CD14-positive monocyte (primary cell): ENCODE measurements around the gene INPP4A. TPM values are rescaled to one million over a fixed set of nuclear protein-coding genes. Genes with fewer than 3 reads are reported as not detected.

Experiments used
- DNase-seq, 3 donors: peaks; one replicate each; pipeline ENCODE4 v3.0.0-alpha.2; 2011 to 2022
- H2AFZ ChIP-seq: 2 replicates; pipeline ENCODE4 v1.6.0; 2012; ENCODE audit warnings: mild to moderate bottlenecking, low read depth, low read length, inconsistent platforms; ENCODE audit not compliant: insufficient read depth, poor library complexity, severe bottlenecking
- H3K27ac ChIP-seq, 2 donors: 1 replicate in 1 of 2; 2 replicates in 1 of 2; pipeline ENCODE4 v1.5.1; 2012 to 2013; ENCODE audit warnings: low read length in 2 of 2, control low read depth in 1 of 2, inconsistent platforms in 1 of 2, low read depth in 1 of 2, mild to moderate bottlenecking in 1 of 2
- H3K27me3 ChIP-seq, 2 donors: one replicate each; pipeline versions ENCODE4 v1.6.0 to v1.6.1; 2011 to 2013; ENCODE audit warnings: low read length in 2 of 2; ENCODE audit not compliant: control insufficient read depth in 2 of 2, insufficient read depth in 2 of 2
- H3K36me3 ChIP-seq, 2 donors: replicated peaks in 1 of 2; 1 replicate in 1 of 2; 2 replicates in 1 of 2; pipeline versions ENCODE4 v1.5.1 to v1.6.1; 2012 to 2013; ENCODE audit warnings: low read length in 2 of 2, control low read depth in 1 of 2, inconsistent platforms in 1 of 2, mild to moderate bottlenecking in 1 of 2; ENCODE audit not compliant: insufficient read depth in 2 of 2, control insufficient read depth in 1 of 2
- H3K4me1 ChIP-seq, 2 donors: 1 replicate in 1 of 2; 2 replicates in 1 of 2; pipeline versions ENCODE4 v1.5.1 to v1.6.1; 2012 to 2013; ENCODE audit warnings: low read length in 2 of 2, control low read depth in 1 of 2, inconsistent platforms in 1 of 2, mild to moderate bottlenecking in 1 of 2, moderate library complexity in 1 of 2; ENCODE audit not compliant: insufficient read depth in 2 of 2, control insufficient read depth in 1 of 2
- H3K4me2 ChIP-seq: replicated peaks from 2 replicates; pipeline ENCODE3; 2012; ENCODE audit warnings: low read length, moderate library complexity, mild to moderate bottlenecking; ENCODE audit not compliant: poor library complexity, severe bottlenecking; ENCODE audit errors: extremely low read depth
- H3K4me3 ChIP-seq, 3 experiments: fragments of 200-600 bp in 1 of 3; sonication (generic) in 1 of 3; replicated peaks in 1 of 3; 1 replicate in 2 of 3; 2 replicates in 1 of 3; pipeline ENCODE4 v1.5.1; 2011 to 2013; ENCODE audit warnings: low read length in 3 of 3, mild to moderate bottlenecking in 3 of 3, control low read depth in 2 of 3, low read depth in 2 of 3, inconsistent platforms in 1 of 3, moderate library complexity in 1 of 3
- H3K79me2 ChIP-seq: 2 replicates; pipeline ENCODE4 v1.6.0; 2012; ENCODE audit warnings: mild to moderate bottlenecking, control low read depth, inconsistent platforms, low read length, moderate library complexity; ENCODE audit not compliant: insufficient read depth
- H3K9ac ChIP-seq: 2 replicates; pipeline ENCODE4 v1.6.0; 2017; ENCODE audit warnings: low read length, mild to moderate bottlenecking; ENCODE audit not compliant: insufficient read depth, poor library complexity, severe bottlenecking
- H3K9me3 ChIP-seq, 2 donors: replicated peaks in 1 of 2; 1 replicate in 1 of 2; 2 replicates in 1 of 2; pipeline versions ENCODE4 v1.5.1 to v1.6.1; 2012 to 2013; ENCODE audit warnings: low read length in 2 of 2, control low read depth in 1 of 2; ENCODE audit not compliant: control insufficient read depth in 1 of 2, insufficient read depth in 1 of 2
- H4K20me1 ChIP-seq: 2 replicates; pipeline ENCODE4 v1.6.0; 2012; ENCODE audit warnings: mild to moderate bottlenecking, low read length, control low read depth, moderate library complexity; ENCODE audit not compliant: insufficient read depth
- H3K27ac Mint-ChIP-seq, 7 donors: one replicate each; pipeline ENCODE4 v1.8.0; 2020; ENCODE audit warnings: mild to moderate bottlenecking in 7 of 7, mixed read lengths in 7 of 7, moderate library complexity in 6 of 7, inconsistent platforms in 2 of 7
- H3K27me3 Mint-ChIP-seq, 3 donors: one replicate each; pipeline ENCODE4 v1.8.0; 2021 to 2022; ENCODE audit warnings: low read depth in 3 of 3, mild to moderate bottlenecking in 3 of 3, mixed read lengths in 3 of 3, moderate library complexity in 3 of 3, inconsistent platforms in 1 of 3
- H3K36me3 Mint-ChIP-seq, 2 donors: one replicate each; pipeline ENCODE4 v1.8.0; 2020; ENCODE audit warnings: mixed read lengths in 2 of 2, inconsistent platforms in 1 of 2, mild to moderate bottlenecking in 1 of 2
- H3K4me1 Mint-ChIP-seq: one replicate; pipeline ENCODE4 v1.8.0; 2020; ENCODE audit warnings: mild to moderate bottlenecking, mixed read lengths
- H3K4me3 Mint-ChIP-seq, 2 donors: one replicate each; pipeline ENCODE4 v1.8.0; 2020; ENCODE audit warnings: mild to moderate bottlenecking in 2 of 2, mixed read lengths in 2 of 2, moderate library complexity in 1 of 2
- H3K9me3 Mint-ChIP-seq, 7 donors: one replicate each; pipeline ENCODE4 v1.8.0; 2020 to 2022; ENCODE audit warnings: mixed read lengths in 7 of 7, mild to moderate bottlenecking in 6 of 7, moderate library complexity in 6 of 7, inconsistent platforms in 2 of 7
- WGBS: methylation state at CpG from one replicate; pipeline ENCODE4 v1.1.5; 2013; ENCODE audit warnings: missing lambda C conversion rate; ENCODE audit not compliant: insufficient coverage; 5-methylcytosine and 5-hydroxymethylcytosine counted together
- intact Hi-C, 2 donors: fragments of 100-400 bp; cut with micrococcal nuclease; formaldehyde crosslinking; loops; one replicate each; pipeline versions ENCODE4 v1.15.0 to v1.15.1; 2023
- polyA plus RNA-seq, 3 donors: library from polyadenylated mRNA; depleted of rRNA in 1 of 3; unstranded in 2 of 3; stranded (reverse) in 1 of 3; fragments of 300-500 nt in 2 of 3; fragments of >200 nt in 1 of 3; fragmentation: Illumina TruSeq in 2 of 3; gene quantifications; 1 replicate in 2 of 3; 2 replicates in 1 of 3; pipeline ENCODE4 v1.2.3, GENCODE V29; 2012 to 2021
- TF ChIP-seq, protein P1 (sequence below): fragments of 200-600 bp; IDR thresholded peaks from one replicate; pipeline ENCODE4 v1.8.0; 2022; ENCODE audit warnings: antibody characterized with exemption, mild to moderate bottlenecking

Gene INPP4A
- polyA plus RNA-seq, 3 donors, result 13.7 to 52.4 (median 20.7) TPM

DNA sequence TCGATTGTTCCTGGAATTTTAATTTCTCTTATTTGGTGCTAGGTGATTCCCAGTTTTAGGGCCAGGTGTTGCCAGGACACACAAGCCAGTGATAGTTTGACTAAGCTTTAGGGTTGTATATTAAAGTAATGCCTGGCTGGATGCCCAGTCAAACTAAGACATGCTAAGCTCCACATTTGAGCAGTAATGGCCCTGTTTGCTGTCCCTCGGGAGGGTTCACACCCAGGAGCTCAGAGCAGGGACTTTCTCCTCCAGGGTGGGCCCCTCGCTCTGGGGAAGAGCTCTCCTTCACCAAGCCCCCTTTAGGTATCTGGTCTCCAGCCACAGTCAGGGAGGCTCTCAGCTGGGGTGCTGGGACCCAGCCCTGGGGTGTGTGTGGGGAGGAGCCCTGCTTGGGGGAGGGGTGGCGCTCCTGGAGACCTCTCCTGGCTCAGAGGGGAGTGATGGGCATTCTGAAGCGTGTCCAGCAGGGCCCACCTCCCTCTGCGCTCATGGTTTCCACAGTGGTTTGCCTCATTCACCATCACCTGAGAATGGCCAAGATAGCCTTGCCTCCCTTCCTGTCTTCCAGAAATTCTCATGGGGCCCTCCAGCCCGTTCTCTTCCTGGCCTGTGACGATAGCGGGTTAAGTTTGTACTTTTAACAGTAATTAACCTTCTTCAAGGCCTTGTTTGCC, 31.7 kb downstream of the INPP4A start:
- Histone ChIP-seq H3K27ac (no peak overlapping the region), H2AFZ (no peak overlapping the region), H3K9ac (no peak overlapping the region), H3K36me3 (peaks cover 4 to 20% of the 10 kb centered on the region in 2 donors), H3K9me3 (no peaks in the 10 kb centered on the region), H3K27me3 (no peaks in the 10 kb centered on the region), H3K79me2 (peaks cover 99% of the 10 kb centered on the region), H3K4me3 (no peak overlapping the region), H4K20me1 (peaks cover 99% of the 10 kb centered on the region), H3K4me1 (peaks cover 59 to 64% of the 10 kb centered on the region in 2 donors), H3K4me2 (no peak overlapping the region)
- TF ChIP-seq, protein P1, sequence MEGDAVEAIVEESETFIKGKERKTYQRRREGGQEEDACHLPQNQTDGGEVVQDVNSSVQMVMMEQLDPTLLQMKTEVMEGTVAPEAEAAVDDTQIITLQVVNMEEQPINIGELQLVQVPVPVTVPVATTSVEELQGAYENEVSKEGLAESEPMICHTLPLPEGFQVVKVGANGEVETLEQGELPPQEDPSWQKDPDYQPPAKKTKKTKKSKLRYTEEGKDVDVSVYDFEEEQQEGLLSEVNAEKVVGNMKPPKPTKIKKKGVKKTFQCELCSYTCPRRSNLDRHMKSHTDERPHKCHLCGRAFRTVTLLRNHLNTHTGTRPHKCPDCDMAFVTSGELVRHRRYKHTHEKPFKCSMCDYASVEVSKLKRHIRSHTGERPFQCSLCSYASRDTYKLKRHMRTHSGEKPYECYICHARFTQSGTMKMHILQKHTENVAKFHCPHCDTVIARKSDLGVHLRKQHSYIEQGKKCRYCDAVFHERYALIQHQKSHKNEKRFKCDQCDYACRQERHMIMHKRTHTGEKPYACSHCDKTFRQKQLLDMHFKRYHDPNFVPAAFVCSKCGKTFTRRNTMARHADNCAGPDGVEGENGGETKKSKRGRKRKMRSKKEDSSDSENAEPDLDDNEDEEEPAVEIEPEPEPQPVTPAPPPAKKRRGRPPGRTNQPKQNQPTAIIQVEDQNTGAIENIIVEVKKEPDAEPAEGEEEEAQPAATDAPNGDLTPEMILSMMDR, result no peak
- WGBS, result 100% methylated on average over 4 of the region's 9 CpGs
- no peak for DNase-seq
- Mint-ChIP-seq H3K36me3 (peaks cover 33 to 35% of the 10 kb centered on the region in 2 donors), H3K27ac (peak overlapping the region in 3 of 7 donors; percentile 2 to 80 (median 53)), H3K4me3 (no peak overlapping the region), H3K9me3 (no peaks in the 10 kb centered on the region), H3K27me3 (no peaks in the 10 kb centered on the region), H3K4me1 (peaks cover 80% of the 10 kb centered on the region)
- intact Hi-C loops, result no loop called here

- peaks cover 99% of the 10 kb centered on the region for H4K20me1 ChIP-seq
- Mint-ChIP-seq H3K27me3 (no peaks in the 10 kb centered on the region), H3K9me3 (no peaks in the 10 kb centered on the region), H3K4me1 (peaks cover 74% of the 10 kb centered on the region), H3K4me3 (no peak overlapping the region), H3K36me3 (peaks cover 30 to 35% of the 10 kb centered on the region in 2 donors), H3K27ac (peak overlapping the region in 4 of 7 donors; percentile 2 to 75 (median 52))
- DNase-seq, result no peak
- H3K4me3 ChIP-seq, result no peak overlapping the region
- TF ChIP-seq, protein P1, result no peak
- H3K4me2 ChIP-seq, result no peak overlapping the region
- H3K36me3 ChIP-seq, result peaks cover 4 to 20% of the 10 kb centered on the region in 2 donors
- H3K27ac ChIP-seq, result peak overlapping the region in 1 of 2 donors; percentile 25
- H3K9ac ChIP-seq, result no peak overlapping the region
- H3K9me3 ChIP-seq, result no peaks in the 10 kb centered on the region
- H3K79me2 ChIP-seq, result peaks cover 99% of the 10 kb centered on the region
- H2AFZ ChIP-seq, result no peak overlapping the region
- H3K4me1 ChIP-seq, result peaks cover 53 to 57% of the 10 kb centered on the region in 2 donors
- intact Hi-C loops, result no loop called here
- no peaks in the 10 kb centered on the region for H3K27me3 ChIP-seq
- WGBS, result 94% methylated on average over 5 of the region's 10 CpGs
These were observed 32.4 kb downstream of the INPP4A start for GRCh38 chr2:98477036-98477435.
